Osteoblast (primary cell): Measurements from ENCODE around the gene RPRD2. TPM values are rescaled to one million over a fixed set of nuclear protein-coding genes. Genes with fewer than 3 reads are reported as not detected.

ENCODE experiments used
- DNase-seq: peaks from one replicate; pipeline ENCODE4 v3.0.0; 2011; ENCODE audit warnings: low spot score, mixed read lengths; ENCODE audit not compliant: insufficient read length; ENCODE audit errors: missing footprints
- H2AFZ ChIP-seq: 2 replicates; pipeline ENCODE4 v1.6.0; 2011; ENCODE audit warnings: mild to moderate bottlenecking, low read length
- H3K27ac ChIP-seq: 2 replicates; pipeline ENCODE4 v1.5.1; 2011; ENCODE audit warnings: mild to moderate bottlenecking, low read depth, low read length, moderate library complexity
- H3K27me3 ChIP-seq: 2 replicates; pipeline ENCODE4 v1.6.0; 2012; ENCODE audit warnings: mild to moderate bottlenecking, control low read depth, inconsistent platforms, low read length, moderate library complexity; ENCODE audit not compliant: insufficient read depth
- H3K36me3 ChIP-seq: 2 replicates; pipeline ENCODE4 v1.5.1; 2011; ENCODE audit warnings: mild to moderate bottlenecking, low read length, control low read depth, moderate library complexity; ENCODE audit not compliant: insufficient read depth
- H3K4me1 ChIP-seq: 2 replicates; pipeline ENCODE4 v1.5.1; 2011; ENCODE audit warnings: mild to moderate bottlenecking, low read length, control low read depth, moderate library complexity; ENCODE audit not compliant: insufficient read depth
- H3K4me2 ChIP-seq: 2 replicates; pipeline ENCODE4 v1.6.0; 2011; ENCODE audit warnings: mild to moderate bottlenecking, low read length; ENCODE audit not compliant: insufficient read depth
- H3K4me3 ChIP-seq: fragments of 200-600 bp; sonication (generic); 3 replicates; pipeline ENCODE4 v1.5.1; 2012; ENCODE audit warnings: mild to moderate bottlenecking, low read length, inconsistent platforms; ENCODE audit not compliant: insufficient read depth
- H3K79me2 ChIP-seq: 2 replicates; pipeline ENCODE4 v1.6.0; 2012; ENCODE audit warnings: mild to moderate bottlenecking, low read length, control low read depth, inconsistent platforms; ENCODE audit not compliant: insufficient read depth
- H3K9me3 ChIP-seq: 2 replicates; pipeline ENCODE4 v1.5.1; 2011; ENCODE audit warnings: low read depth, low read length, control low read depth
- H4K20me1 ChIP-seq: 2 replicates; pipeline ENCODE4 v1.6.0; 2012; ENCODE audit warnings: mild to moderate bottlenecking, low read length, control low read depth; ENCODE audit not compliant: insufficient read depth
- total RNA-seq: library from RNA; depleted of rRNA; stranded (reverse); fragments of >200 nt; gene quantifications from 2 replicates; pipeline ENCODE4 v1.2.3, GENCODE V29; 2012
- TF ChIP-seq, protein P1 (sequence below): IDR thresholded peaks from 2 replicates; pipeline ENCODE4 v1.5.1; 2011; ENCODE audit warnings: mild to moderate bottlenecking, low read depth, low read length, moderate library complexity; ENCODE audit errors: extremely low read depth

Gene RPRD2
- total RNA-seq, 1 donor, result 12.3 TPM

DNA sequence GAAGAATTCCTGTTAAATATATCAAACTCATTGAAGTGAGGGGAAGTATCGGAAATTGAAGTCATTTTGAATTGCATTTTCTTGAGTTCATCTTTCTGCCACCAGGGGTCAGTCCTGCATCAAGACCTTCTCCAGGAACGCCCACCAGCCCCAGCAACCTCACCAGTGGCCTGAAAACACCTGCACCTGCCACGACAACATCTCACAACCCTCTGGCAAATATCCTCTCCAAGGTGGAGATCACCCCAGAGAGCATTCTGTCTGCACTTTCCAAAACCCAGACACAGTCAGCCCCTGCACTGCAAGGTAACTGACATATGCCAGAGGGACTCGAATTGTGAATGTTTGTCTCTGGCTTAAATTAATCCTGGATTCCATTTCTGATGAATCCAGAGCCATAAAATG lies 100.5 kb downstream of the RPRD2 start:
- no peaks in the 10 kb centered on the region for H3K4me1 ChIP-seq
- H3K79me2 ChIP-seq, result no peaks in the 10 kb centered on the region
- H3K27me3 ChIP-seq, result no peaks in the 10 kb centered on the region
- no peaks in the 10 kb centered on the region for H4K20me1 ChIP-seq
- no peaks in the 10 kb centered on the region for H3K9me3 ChIP-seq
- TF ChIP-seq, protein P1, sequence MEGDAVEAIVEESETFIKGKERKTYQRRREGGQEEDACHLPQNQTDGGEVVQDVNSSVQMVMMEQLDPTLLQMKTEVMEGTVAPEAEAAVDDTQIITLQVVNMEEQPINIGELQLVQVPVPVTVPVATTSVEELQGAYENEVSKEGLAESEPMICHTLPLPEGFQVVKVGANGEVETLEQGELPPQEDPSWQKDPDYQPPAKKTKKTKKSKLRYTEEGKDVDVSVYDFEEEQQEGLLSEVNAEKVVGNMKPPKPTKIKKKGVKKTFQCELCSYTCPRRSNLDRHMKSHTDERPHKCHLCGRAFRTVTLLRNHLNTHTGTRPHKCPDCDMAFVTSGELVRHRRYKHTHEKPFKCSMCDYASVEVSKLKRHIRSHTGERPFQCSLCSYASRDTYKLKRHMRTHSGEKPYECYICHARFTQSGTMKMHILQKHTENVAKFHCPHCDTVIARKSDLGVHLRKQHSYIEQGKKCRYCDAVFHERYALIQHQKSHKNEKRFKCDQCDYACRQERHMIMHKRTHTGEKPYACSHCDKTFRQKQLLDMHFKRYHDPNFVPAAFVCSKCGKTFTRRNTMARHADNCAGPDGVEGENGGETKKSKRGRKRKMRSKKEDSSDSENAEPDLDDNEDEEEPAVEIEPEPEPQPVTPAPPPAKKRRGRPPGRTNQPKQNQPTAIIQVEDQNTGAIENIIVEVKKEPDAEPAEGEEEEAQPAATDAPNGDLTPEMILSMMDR, result peak; percentile 79
- no peak overlapping the region for H3K4me2 ChIP-seq
- H3K27ac ChIP-seq, result no peak overlapping the region
- H3K4me3 ChIP-seq, result no peak overlapping the region
- DNase-seq, result peak; percentile 60
- no peak overlapping the region for H2AFZ ChIP-seq
- H3K36me3 ChIP-seq, result peaks cover 20% of the 10 kb centered on the region

DNA sequence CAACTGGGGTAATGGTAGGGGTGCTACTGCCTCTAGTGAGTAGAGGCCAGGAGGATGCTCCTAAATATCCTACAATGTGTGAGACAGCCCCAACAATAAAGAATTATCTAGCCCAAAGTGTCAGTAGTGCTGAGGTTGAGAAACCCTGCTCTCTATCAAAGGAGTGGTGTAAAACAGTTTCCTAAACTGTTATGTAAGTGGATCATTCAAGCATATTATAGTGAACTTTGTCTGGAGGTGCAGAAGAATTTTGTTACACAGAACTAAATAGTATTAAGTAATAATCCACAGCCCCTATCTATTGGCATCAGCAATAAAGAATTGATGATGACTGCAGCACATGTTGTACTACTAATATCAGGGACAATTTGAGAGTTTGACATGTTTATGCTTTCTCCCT lies 103.0 kb downstream of the RPRD2 start:
- Histone ChIP-seq H3K4me1 (no peaks in the 10 kb centered on the region), H3K4me3 (no peak overlapping the region), H2AFZ (no peak overlapping the region), H3K27ac (no peak overlapping the region), H3K36me3 (peaks cover 22% of the 10 kb centered on the region), H3K9me3 (no peaks in the 10 kb centered on the region), H4K20me1 (no peaks in the 10 kb centered on the region), H3K79me2 (no peaks in the 10 kb centered on the region), H3K27me3 (no peaks in the 10 kb centered on the region), H3K4me2 (no peak overlapping the region)
- TF ChIP-seq, protein P1, result no peak
- no peak for DNase-seq

DNA sequence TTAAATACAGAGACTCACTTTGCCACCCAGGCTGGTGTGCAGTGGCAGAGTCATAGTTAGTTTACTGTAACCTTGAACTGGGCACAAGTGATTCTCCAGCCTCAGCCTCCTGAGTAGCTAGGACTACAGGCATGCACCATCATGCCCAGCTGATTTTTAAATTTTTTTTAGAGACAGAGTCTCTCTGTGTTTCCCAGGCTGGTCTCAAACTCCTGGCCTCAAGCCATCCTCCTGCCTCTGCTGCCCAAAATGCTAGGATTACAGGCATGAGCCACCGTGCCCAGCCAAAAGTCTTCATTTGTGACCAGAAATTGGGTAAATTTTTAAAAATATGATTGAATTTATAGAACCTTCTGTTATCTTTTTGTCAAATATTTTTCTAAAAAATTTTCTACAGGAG lies 105.3 kb downstream of the RPRD2 start:
- DNase-seq, result no peak
- Histone ChIP-seq H3K27ac (no peak overlapping the region), H3K4me3 (no peak overlapping the region), H3K4me1 (no peaks in the 10 kb centered on the region), H4K20me1 (no peaks in the 10 kb centered on the region), H3K27me3 (no peaks in the 10 kb centered on the region), H3K79me2 (no peaks in the 10 kb centered on the region), H3K4me2 (no peak overlapping the region), H2AFZ (no peak overlapping the region), H3K36me3 (peaks cover 30% of the 10 kb centered on the region), H3K9me3 (no peaks in the 10 kb centered on the region)
- TF ChIP-seq, protein P1, result no peak

DNA sequence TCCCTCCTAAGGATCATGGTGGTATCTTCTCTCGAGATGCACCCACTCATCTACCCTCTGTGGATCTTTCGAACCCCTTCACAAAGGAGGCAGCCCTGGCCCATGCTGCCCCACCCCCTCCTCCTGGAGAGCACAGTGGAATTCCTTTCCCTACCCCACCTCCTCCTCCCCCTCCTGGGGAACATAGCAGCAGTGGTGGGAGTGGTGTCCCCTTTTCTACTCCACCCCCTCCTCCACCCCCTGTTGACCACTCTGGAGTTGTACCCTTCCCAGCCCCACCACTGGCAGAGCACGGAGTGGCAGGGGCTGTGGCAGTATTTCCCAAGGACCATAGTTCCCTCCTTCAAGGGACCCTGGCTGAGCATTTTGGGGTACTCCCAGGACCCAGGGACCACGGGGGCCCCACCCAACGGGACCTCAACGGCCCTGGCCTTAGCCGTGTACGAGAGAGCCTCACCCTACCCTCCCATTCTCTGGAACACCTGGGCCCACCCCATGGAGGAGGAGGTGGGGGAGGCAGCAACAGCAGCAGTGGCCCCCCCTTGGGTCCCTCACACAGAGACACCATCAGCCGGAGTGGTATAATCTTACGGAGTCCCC lies 108.8 kb downstream of the RPRD2 start:
- Histone ChIP-seq H3K79me2 (no peaks in the 10 kb centered on the region), H3K36me3 (peaks cover 27% of the 10 kb centered on the region), H3K27ac (no peak overlapping the region), H2AFZ (no peak overlapping the region), H3K4me3 (no peak overlapping the region), H3K4me1 (peaks cover 10% of the 10 kb centered on the region), H4K20me1 (peaks cover 4% of the 10 kb centered on the region), H3K4me2 (no peak overlapping the region), H3K9me3 (no peaks in the 10 kb centered on the region), H3K27me3 (no peaks in the 10 kb centered on the region)
- no peak for DNase-seq
- TF ChIP-seq, protein P1, result no peak
